COLO668 (cell line): Measurements from ENCODE around the gene AUNIP.
A peak's percentile ranks its signal among the peaks of the same experiment; 100 is the strongest.

Experiments
- DNase-seq: peaks from one replicate; lab custom pipeline; 2025; ENCODE audit not compliant: unreplicated experiment; lab: John Stamatoyannopoulos, UW

Gene AUNIP

DNA sequence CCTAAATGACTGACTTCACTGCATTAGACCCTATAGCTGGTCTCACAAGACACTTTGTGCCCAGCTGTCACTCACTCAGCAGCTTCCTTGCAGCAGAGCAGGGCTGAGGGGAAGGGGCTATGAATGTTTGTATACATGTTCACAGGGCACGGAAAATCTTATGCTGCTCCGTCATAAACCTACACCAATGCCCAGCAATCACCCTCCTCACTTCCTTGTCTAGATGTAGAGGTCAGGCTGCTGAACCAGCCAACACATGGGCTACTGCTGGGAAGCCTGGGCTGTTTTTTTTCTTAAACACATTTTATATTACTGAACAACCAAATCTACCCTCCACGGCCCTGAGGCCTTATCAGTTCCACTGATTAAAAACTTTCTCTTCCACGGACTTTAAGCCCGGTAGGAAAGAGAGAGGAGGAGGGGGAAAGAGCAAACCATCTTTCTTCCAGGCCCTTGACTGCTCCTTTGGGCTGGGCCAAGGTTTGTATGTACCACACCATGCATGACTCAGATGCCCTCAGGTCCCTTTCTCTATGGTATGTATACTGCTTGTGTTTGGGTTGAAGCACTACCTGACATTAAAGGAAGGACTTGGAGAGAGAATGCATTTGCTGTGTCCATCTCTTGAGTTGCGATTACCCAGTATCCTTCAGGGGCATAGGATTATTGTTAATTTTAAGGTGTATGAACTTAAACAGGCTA, 26.8 kb downstream of the AUNIP start:
- DNase-seq = no peak

DNA sequence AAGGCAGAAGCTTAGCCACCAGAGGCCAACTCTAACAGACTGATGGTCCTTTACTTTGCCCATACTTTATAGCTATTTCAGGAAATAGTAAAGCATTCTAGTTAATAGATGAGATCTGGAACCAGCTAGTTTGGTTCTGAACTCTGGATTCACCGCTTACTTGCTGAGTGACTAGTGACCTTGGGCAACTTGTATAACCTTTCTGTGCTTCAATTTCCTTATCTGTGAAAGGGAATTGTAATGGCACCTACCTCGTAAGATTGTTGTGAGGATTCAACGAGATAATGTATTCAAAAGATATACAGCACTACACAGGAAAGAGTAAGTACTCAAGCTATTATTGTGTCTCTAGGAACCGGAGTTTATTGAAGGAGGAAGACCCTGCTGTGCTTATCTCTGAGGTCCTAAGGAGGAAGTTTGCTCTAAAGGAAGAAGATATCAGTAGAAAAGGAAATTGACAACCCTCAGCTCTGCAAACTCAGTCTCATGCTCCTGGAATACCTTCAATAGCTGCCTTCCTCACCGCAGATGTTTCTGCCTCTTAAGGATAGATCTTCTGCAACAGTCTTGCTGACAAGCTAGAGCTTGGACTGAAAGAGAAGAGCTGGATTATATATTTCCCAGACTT, 27.6 kb downstream of the AUNIP start:
- no peak for DNase-seq

DNA sequence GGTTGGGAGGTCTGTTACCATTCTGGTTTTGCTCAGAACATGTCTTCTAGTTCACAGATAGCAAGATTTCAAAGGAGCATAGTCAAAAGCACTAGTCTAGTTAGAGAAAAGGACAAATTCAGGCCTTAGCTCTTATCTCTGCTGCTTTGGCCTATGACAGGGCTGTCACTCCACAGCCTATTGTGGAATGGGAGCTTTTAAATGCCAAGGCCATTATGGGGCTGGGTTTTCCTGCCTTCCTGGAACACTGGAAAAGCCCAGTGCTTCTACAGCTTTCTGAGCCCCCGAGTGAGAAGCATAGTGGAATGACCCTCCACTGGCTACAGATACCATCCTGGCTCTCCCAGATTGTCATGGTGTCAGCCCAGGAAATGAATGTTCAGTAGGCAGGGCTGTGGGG, 30.2 kb downstream of the AUNIP start:
- no peak for DNase-seq

DNA sequence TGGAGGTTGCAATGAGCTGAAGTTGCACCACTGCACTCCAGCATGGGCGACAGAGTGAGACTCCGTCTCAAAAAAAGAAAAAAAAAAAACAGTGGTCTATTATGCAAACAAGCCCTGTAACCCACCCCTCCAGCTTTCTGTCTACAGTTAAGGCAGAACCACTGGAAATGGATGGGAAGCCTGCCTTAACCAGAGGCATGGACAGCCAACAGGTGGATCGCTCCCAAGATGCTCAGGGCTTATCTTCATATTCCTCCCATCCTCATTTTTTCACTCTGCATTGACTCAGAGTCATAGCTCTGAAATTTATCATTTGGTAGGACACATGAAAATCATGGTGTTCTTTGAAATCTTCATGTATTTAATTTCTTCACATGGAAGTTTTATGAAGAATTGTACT, 30.8 kb downstream of the AUNIP start:
- DNase-seq = no peak

DNA sequence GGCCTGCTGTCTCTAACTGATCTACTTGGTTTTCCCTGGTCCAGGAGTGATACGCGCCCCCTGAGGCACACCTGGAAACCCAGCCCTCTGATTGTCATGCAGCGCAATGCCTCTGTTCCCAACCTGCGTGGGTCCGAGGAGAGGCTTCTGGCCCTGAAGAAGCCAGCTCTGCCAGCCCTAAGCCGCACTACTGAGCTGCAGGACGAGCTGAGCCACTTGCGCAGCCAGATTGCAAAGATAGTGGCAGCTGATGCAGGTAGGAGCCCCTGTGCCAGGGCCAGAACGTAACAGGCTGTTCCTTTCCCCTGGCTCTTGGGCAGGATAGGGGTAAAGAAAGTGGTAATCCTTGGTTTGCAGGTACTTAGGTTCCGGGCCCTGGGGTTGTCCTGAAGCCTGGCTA, 32.7 kb downstream of the AUNIP start:
- no peak for DNase-seq

DNA sequence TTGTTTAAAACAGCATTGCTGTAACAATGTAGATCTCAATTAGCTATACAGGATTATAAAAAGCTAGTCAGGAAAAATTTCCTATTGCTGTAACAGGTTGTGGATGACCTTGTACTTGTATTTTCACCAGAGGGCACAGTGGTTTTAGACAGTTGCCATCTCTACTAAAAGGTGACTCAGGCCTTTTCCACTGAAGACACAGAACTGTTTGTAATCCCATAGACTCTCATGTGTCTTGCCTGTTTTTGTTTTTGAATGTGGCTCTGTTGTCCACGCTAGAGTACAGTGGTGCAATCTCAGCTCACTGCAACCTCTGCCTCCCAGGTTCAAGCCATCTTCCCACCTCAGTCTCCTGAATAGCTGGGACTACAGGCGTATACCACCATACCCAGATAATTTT, 33.7 kb downstream of the AUNIP start:
- no peak for DNase-seq

DNA sequence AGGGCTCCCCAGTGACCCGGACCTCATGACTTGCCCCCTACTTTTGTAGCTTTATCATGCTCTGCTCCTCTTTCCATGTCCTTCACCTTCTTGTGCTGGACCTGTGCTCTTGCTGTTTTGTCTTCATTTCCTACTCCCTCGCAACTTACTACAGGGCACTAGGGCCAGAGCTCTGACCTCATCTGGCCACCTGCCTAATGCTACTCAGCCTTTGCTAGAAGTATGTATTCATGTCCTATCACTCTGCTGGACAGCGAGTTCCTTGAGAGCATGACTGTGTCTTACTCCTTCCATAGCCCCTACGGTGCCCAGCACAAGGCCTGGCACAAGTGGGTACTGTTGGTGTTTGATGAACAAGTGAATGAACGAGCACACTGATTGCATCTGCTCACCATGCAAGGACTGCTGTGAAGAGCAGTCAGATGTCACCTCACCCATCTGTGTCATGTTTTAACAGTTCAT, 37.6 kb downstream of the AUNIP start:
- DNase-seq = no peak

DNA sequence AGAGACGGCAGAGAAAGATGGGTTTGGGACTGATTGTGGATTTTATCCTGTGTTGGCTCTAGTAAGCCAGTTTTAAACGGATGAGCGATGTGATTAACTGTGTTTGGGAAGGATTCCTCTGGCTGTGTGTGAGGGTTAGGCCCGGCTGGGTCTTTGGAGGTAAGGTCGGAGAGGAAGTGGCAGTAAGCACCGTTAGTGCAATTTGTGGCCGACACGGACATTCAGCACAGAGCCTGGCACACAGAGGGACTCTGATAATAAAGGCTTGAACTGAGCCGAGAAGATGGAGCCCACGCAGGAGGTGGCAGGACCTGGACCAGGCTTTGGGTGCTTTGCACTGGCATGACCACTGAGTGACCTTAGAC, 38.2 kb downstream of the AUNIP start:
- no peak for DNase-seq

DNA sequence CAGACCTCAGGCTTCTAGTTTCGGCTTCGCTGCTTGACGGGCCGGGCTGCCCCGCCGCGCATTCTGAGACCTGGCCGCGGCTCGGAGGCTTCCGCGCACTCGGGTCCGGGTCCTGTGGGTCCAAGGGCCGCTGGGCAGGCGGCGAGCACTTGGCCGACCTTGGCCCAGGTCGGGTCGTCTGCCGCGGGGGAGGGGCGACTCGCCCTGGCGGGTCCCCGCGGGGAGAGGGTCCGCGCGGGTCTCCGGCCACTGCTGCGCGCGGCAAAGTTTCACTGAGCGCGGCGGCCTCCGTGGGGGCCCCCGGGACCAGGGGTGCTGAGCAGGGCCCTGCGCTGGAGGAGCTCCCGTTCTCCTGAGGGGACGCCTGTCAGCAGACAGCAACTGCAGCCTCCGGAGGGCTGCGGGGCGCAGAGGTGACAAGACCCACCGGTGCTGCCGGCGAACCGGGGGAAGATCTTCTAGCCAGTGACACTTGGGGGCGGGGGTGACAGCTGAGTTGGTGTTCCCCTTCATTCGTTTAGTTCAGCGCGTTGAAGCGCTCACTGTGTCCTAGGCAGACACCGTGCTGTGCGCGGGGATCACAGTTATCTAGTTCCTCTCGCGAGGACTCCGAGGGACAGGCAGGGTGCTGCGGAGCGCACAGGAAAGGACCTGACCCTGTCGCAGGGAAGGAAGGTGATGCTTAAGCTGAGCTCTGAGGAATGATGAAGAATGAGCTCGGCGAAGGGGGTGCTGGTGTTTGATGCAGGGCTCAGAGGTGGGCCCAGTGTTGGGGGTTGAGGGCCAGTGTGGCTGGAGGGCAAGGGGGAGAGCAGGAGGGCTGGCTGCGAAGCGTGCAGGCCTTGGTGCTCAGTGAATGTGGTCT, 38.8 kb downstream of the AUNIP start:
- DNase-seq = peak; percentile 90

DNA sequence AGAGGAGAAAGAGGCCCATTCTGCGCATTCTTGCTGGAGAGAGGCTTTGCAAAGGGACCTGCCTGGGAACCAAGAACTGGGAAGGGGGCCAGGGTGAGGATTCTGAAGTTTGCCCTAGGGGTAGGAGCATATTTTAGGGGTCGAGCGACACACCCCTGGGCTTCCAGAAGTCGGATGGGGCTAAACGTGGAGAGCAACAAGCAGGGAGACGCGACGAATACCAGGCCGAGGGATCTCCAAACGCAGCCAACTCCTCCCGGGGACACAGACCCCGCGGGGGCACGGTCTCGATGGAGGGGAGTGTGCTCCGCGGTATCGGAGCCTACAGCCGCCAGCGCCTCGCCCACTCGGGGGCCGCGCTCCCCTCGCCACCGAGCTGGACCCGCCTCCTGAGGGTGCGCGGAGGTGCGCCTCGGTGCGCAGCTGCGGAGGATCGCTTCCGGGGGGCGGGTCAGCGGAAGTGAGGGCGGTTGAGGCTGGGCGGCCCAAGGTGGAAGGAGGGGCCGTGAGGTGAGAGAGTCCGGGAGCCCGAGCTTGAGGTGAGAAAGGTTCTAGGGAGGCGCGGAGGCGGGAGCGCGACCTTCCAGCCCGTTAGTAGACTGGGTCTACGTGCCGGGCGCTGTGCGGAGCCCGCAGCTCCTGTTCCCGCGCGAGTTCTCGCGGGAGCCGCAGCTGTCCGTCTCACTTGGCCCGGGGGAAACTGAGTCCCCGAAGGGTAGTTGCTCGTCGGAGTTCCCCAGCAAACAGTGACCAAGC, 39.6 kb downstream of the AUNIP start, which contains the start of gene MTFR1L:
Gene MTFR1L (plus strand): TSS at position 464 of the 756 bp plus-strand sequence. CDS start 3,151 bp downstream, outside the sequence.
- peak; percentile 95 for DNase-seq

DNA sequence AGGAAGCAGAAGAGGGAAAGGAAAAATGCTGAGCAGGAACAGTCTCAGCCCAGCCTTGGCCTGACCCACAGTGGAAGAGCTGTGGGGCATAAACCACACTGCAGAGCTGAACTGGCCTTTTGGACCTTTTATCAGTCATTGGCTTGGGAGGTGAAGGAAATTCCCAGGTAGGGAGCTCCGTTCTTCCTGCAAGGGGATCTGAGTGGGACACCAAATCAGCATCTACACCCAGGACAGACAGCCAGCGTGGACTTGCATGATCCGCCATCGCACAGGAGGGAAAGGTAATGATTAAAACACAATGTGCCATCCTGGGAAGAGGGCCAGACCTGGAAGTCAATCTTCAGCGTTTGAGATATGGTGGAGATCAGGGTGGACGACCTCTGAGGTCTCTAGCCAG, 40.7 kb downstream of the AUNIP start:
- DNase-seq = no peak

DNA sequence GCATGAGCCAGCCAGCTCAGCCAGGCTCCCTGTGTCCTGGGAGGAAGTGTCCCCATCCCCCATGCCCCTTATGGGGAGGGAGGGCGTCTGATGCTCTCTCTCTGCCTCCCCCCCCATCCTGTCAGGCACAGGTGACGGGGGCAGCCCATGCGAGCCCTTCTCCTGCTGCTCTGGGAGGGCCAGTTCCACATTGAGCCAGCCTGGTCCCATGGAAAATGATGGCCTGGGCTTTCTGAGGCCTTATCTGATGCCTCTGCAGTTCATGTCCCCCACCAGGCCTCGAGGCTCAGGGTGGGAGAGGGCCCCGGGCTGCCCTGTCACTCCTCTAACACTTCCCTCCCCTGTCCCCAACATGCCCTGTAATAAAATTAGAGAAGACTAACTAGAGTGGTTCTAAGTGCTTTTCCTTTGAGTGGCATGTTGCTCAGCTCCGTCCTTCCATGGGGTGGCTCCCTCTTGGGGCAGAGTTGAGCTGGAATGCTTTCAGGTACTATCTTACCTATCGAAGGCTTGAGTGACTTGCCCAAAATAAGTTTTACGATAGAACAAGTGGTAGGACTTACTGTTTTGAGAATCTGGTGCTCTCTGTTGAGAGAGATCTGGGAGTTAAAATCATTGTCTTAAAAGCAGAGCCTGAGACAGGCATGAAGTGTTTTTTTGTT, 41.3 kb downstream of the AUNIP start:
- DNase-seq = no peak

DNA sequence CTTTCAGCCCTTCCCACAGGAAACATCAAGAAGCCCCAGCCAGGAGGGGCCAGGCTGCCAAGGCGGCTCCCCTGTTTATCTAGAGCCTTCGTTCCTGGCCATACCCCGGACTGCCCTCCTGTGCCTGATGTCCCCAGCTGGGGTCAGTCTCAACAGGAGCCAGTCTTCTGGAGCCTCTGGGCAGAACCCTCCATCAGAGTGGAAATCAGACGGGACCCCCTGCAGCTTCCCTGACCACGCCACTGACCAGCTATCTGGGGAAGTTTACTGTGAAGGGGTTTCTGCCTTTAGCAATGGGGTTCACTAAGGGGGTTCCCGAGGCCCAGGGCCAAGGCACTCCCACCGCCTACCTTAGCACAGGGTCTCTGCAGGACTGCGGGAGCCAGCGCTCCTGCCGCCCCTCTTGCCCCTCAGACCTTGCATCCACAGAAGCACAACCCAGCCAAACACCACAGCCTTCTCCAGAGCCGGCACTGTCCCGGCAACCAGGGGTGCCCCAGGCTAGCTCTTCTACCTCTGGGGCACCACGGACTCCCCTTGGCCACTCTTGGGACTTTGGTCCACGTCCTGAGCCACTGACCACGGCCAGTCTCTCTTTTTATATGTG, 43.0 kb downstream of the AUNIP start:
- DNase-seq = no peak

DNA sequence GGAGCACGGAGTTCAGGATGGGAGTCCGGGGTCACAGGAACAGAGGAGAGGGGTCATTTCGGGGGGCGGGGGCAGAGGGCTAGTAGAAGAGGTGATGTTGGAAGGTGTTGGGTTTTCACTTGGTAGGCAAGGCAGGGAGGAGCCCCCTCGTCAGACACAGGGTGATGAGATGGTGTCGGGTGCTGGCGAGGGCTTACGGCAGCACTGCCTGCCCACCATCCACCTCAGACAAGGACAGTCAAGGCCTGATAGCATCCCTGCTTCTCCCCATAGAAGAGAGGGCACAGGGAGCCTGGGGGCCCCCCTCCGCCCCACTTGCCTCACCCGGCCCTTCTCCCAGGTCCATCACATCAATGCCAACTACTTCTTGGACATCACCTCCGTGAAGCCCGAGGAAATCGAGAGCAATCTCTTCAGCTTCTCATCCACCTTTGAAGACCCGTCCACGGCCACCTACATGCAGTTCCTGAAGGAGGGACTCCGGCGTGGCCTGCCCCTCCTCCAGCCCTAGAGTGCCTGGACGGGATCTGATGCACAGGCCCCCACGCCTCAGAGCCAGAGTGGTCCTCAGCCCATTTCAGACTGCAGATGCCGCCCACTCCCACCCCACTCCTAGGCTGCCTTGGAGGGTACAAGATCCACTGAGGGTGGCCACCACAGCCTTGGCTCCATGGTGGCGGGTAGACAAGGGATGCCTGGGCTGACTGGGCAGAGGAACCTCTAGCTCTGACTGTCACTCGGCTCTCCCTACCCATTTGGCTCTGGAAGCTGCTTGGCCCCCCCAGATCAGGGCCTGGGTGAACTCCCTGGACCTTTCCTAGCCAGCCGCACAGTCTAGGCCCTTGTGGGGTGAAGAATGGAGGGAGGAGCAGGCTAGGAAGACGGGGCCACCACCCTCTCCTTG, 43.8 kb downstream of the AUNIP start:
- no peak for DNase-seq

DNA sequence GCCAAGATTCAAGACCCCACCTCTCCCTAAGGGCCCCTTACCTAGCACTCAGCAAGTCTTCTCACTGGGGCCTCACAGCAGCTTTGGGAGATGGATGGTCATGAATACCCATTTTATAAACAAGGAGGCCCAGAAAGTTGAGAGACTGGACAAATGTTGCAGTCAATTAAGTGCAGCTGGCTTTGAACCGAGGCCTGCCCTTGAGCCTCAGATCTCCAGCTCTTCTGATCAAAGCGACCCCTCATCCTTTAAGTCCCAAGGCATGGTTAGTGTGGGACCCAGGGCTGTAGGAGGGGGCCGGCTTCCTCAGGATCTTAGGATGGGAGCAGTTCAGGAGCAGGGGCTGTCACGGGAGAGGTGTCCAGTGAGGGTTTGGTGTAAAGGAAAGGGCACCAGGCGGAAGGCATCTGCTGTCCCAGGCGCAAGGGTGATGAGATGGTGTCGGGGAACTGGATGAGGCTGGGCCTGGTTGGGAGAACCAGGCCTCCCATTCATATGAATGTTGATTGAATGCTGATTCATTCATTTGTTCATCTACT, 44.6 kb downstream of the AUNIP start:
- DNase-seq = no peak

DNA sequence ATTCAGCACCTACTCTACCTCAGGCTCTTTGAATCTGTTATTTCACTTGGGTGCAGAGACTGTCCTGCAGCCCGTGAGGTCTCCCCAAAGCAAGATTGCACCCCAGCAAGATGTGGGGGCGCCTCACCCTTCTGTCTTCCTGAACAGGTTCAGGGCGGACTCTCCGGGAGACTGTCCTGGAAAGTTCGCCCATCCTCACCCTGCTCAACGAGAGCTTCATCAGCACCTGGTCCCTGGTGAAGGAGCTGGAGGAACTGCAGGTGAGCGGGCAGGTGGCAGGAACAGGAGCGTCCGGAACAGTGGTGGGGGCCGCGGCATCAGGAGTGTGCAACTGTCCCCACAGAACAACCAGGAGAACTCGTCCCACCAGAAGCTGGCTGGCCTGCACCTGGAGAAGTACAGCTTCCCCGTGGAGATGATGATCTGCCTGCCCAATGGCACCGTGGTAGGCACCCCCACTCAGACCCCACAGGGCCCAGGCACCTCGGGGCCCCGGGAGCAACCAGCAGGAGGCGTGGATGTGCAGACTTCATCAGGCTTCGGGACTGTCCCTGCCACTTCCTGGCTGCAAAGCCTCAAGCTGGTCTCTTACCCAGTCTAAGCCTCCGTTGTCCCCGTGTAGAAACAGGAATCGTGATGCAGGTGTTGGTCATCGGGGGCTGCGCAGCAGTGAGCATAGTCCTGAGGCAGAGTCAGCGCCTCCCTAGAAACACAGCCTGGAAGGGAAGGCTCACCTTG, 45.4 kb downstream of the AUNIP start:
- peak; percentile 77 for DNase-seq

DNA sequence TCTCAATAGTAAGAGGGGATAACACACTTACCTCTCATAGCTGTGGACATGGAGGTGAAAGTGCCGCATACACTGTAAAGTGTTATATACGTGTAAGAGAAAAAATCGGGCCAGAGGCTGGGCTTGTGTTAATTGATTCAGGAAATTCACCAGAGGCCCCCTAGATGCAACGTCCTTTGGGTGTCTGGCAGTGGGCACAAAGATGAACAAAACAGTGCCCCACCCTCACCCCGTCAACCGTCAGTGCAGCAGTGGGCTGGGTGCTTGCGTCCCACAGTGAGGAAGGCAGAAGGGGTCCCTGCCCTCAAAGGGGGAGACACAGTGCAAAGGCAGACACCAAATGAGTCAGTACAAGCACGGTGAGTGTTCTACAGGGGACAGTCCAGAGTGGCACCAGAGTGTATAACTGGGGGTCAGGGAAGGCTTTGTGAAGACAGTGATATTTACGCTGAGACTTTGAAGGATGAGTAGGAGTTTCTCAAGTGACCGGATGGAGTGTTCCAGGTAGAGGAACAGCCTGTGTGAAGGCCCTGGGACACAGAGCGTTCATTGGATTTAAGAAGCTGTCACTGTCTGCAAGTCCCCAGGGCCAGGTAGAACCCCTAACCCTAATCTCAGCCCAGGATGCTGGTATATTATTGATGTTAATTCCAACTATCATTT, 46.1 kb downstream of the AUNIP start:
- no peak for DNase-seq
